H1 (cell line): ENCODE results near the gene RMND1. TPM values are rescaled to one million over a fixed set of nuclear protein-coding genes. Genes with fewer than 3 reads are reported as not detected.

ENCODE experiments used
- CTCF ChIA-PET: fragments of 300-600 bp; sonication (Branson Sonifier 250); formaldehyde crosslinking; loops from one replicate; lab custom pipeline; 2021; ENCODE audit not compliant: partially characterized antibody; lab: Charles Lee
- POLR2A ChIA-PET: fragments of 300-600 bp; sonication (Branson Sonifier 250); formaldehyde crosslinking; loops from one replicate; lab custom pipeline; 2021; ENCODE audit warnings: inconsistent platforms; ENCODE audit not compliant: partially characterized antibody; lab: Charles Lee
- DNase-seq, 2 experiments: peaks; one replicate each; pipeline versions ENCODE4 v3.0.0 to v3.0.0-alpha.2; 2010 to 2022; ENCODE audit warnings: low spot score in 2 of 2, low read depth in 1 of 2, mixed read lengths in 1 of 2
- FAIRE-seq: peaks from 2 replicates; lab custom pipeline; 2011; peaks lifted over from hg19 to GRCh38; lab: Jason Lieb, UNC
- H2AFZ ChIP-seq: 2 replicates; pipeline ENCODE4 v1.8.1; 2012; ENCODE audit warnings: low read length, inconsistent platforms
- H2AK5ac ChIP-seq: 2 replicates; pipeline ENCODE4 v1.6.1; 2013; ENCODE audit warnings: low read depth, low read length
- H2BK120ac ChIP-seq: replicated peaks from 2 replicates; pipeline ENCODE3; 2013; ENCODE audit warnings: low read depth, low read length, inconsistent platforms
- H2BK12ac ChIP-seq: 2 replicates; pipeline ENCODE4 v1.6.1; 2013; ENCODE audit warnings: low read depth, low read length
- H2BK15ac ChIP-seq: 2 replicates; pipeline ENCODE4 v1.6.1; 2013; ENCODE audit warnings: low read length
- H2BK20ac ChIP-seq: 2 replicates; pipeline ENCODE4 v1.6.1; 2013; ENCODE audit warnings: low read length
- H2BK5ac ChIP-seq: 2 replicates; pipeline ENCODE4 v1.6.1; 2013; ENCODE audit warnings: low read depth, low read length
- H3K14ac ChIP-seq: 2 replicates; pipeline ENCODE4 v1.6.1; 2013; ENCODE audit warnings: inconsistent platforms; ENCODE audit not compliant: insufficient read length
- H3K18ac ChIP-seq: 2 replicates; pipeline ENCODE4 v1.6.1; 2013; ENCODE audit warnings: low read length; ENCODE audit errors: extremely low read depth
- H3K23ac ChIP-seq: 2 replicates; pipeline ENCODE4 v1.6.1; 2013; ENCODE audit warnings: inconsistent platforms; ENCODE audit not compliant: insufficient read length
- H3K23me2 ChIP-seq: 2 replicates; pipeline ENCODE4 v1.6.1; 2013; ENCODE audit warnings: low read depth, low read length
- H3K27ac ChIP-seq: 2 replicates; pipeline ENCODE4 v1.6.1; 2011; ENCODE audit warnings: low read depth, low read length, inconsistent platforms
- H3K27me3 ChIP-seq, 4 experiments: replicated peaks in 1 of 4; 1 replicate in 1 of 4; 2 replicates in 3 of 4; pipeline versions ENCODE4 v1.6.1 to v1.8.1; 2011 to 2013; ENCODE audit warnings: low read length in 3 of 4, mild to moderate bottlenecking in 3 of 4, inconsistent platforms in 2 of 4, mixed read lengths in 2 of 4, moderate library complexity in 1 of 4; ENCODE audit not compliant: control insufficient read depth in 3 of 4, insufficient read depth in 3 of 4; ENCODE audit errors: extremely low read depth in 1 of 4
- H3K36me3 ChIP-seq, 4 experiments: 2 replicates each; pipeline versions ENCODE4 v1.6.1 to v1.8.1; 2011 to 2013; ENCODE audit warnings: mild to moderate bottlenecking in 4 of 4, low read length in 3 of 4, moderate library complexity in 2 of 4, control low read depth in 1 of 4, inconsistent platforms in 1 of 4; ENCODE audit not compliant: insufficient read depth in 4 of 4, control insufficient read depth in 2 of 4
- H3K4ac ChIP-seq: replicated peaks from 2 replicates; pipeline ENCODE3; 2013; ENCODE audit warnings: low read length, low read depth, mixed read lengths, inconsistent platforms; ENCODE audit not compliant: insufficient read length
- H3K4me1 ChIP-seq, 4 experiments: replicated peaks in 1 of 4; 1 replicate in 1 of 4; 2 replicates in 3 of 4; pipeline versions ENCODE4 v1.6.1 to v1.8.1; 2011 to 2013; ENCODE audit warnings: low read length in 3 of 4, inconsistent platforms in 2 of 4, mixed read lengths in 1 of 4; ENCODE audit not compliant: insufficient read depth in 4 of 4, control insufficient read depth in 3 of 4
- H3K4me2 ChIP-seq, 2 experiments: 2 replicates each; pipeline versions ENCODE4 v1.6.1 to v1.8.1; 2011 to 2013; ENCODE audit warnings: low read depth in 2 of 2, low read length in 2 of 2, control low read depth in 1 of 2, inconsistent platforms in 1 of 2, mild to moderate bottlenecking in 1 of 2; ENCODE audit not compliant: insufficient read depth in 1 of 2
- H3K4me3 ChIP-seq, 4 experiments: fragments of 200-600, 300-600 bp in 1 of 4; sonication (generic), shearing (Covaris generic), sonication (Bioruptor Twin) in 1 of 4; 2 replicates each; pipeline versions ENCODE4 v1.5.1 to v1.8.1; 2011 to 2016; ENCODE audit warnings: low read length in 4 of 4, low read depth in 3 of 4, control low read depth in 2 of 4, inconsistent platforms in 2 of 4, mild to moderate bottlenecking in 2 of 4, mixed read lengths in 1 of 4, moderate library complexity in 1 of 4; ENCODE audit not compliant: insufficient read depth in 2 of 4; ENCODE audit errors: extremely low read depth in 1 of 4
- H3K56ac ChIP-seq: replicated peaks from 2 replicates; pipeline ENCODE3; 2013; ENCODE audit warnings: low read depth, mild to moderate bottlenecking, mixed read lengths, low read length, inconsistent platforms; ENCODE audit not compliant: insufficient read length
- H3K79me1 ChIP-seq: 2 replicates; pipeline ENCODE4 v1.6.1; 2013; ENCODE audit warnings: low read depth, low read length, control low read depth
- H3K79me2 ChIP-seq, 2 experiments: 2 replicates each; pipeline versions ENCODE4 v1.6.1 to v1.8.1; 2012 to 2013; ENCODE audit warnings: low read length in 2 of 2, mild to moderate bottlenecking in 2 of 2, inconsistent platforms in 1 of 2; ENCODE audit not compliant: insufficient read depth in 2 of 2, control insufficient read depth in 1 of 2
- H3K9ac ChIP-seq, 4 experiments: replicated peaks in 1 of 4; 1 replicate in 1 of 4; 2 replicates in 3 of 4; pipeline versions ENCODE4 v1.6.1 to v1.8.1; 2011 to 2013; ENCODE audit warnings: low read depth in 3 of 4, low read length in 3 of 4, control low read depth in 2 of 4, mild to moderate bottlenecking in 2 of 4, moderate library complexity in 2 of 4, inconsistent platforms in 1 of 4; ENCODE audit errors: extremely low read depth in 1 of 4
- H3K9me3 ChIP-seq, 2 experiments: 2 replicates each; pipeline versions ENCODE4 v1.6.1 to v1.8.1; 2012 to 2013; ENCODE audit warnings: mild to moderate bottlenecking in 2 of 2, moderate library complexity in 2 of 2, control low read depth in 1 of 2, inconsistent platforms in 1 of 2, low read depth in 1 of 2, low read length in 1 of 2, mixed read lengths in 1 of 2; ENCODE audit not compliant: insufficient read depth in 2 of 2
- H4K20me1 ChIP-seq, 2 experiments: replicated peaks in 1 of 2; 2 replicates each; pipeline versions ENCODE3 to v1.8.1; 2011 to 2013; ENCODE audit warnings: inconsistent platforms in 2 of 2, low read length in 2 of 2, mild to moderate bottlenecking in 1 of 2; ENCODE audit not compliant: insufficient read depth in 2 of 2, control insufficient read depth in 1 of 2
- H4K5ac ChIP-seq: 2 replicates; pipeline ENCODE4 v1.6.1; 2013; ENCODE audit warnings: low read length, low read depth, mixed read lengths, inconsistent platforms; ENCODE audit not compliant: insufficient read length
- H4K8ac ChIP-seq: 2 replicates; pipeline ENCODE4 v1.8.0; 2013; ENCODE audit warnings: mild to moderate bottlenecking, moderate library complexity, low read length, inconsistent platforms; ENCODE audit not compliant: insufficient read depth; ENCODE audit errors: extremely low read depth
- H4K91ac ChIP-seq: replicated peaks from 2 replicates; pipeline ENCODE3; 2013; ENCODE audit warnings: low read length, mixed read lengths, inconsistent platforms; ENCODE audit not compliant: insufficient read length
- BCL11A ChIP-seq, 2 experiments: IDR thresholded peaks; one replicate each; pipeline ENCODE4 v1.6.1; 2011; ENCODE audit warnings: low read depth in 2 of 2, low read length in 2 of 2, mild to moderate bottlenecking in 2 of 2
- CHD2 ChIP-seq: IDR thresholded peaks from 2 replicates; pipeline ENCODE4 v1.6.1; 2012; ENCODE audit warnings: low read length, improper control_type of control experiment
- CTBP2 ChIP-seq: IDR thresholded peaks from 2 replicates; pipeline ENCODE4 v1.7.0; 2011; ENCODE audit warnings: borderline replicate concordance, mild to moderate bottlenecking, moderate library complexity, mixed read lengths, low read length; ENCODE audit not compliant: insufficient read depth, insufficient read length
- HDAC2 ChIP-seq, 2 experiments: fragments of 300-600 bp in 1 of 2; sonication (generic) in 1 of 2; IDR thresholded peaks; 2 replicates each; pipeline ENCODE4 v1.6.1; 2011 to 2012; ENCODE audit warnings: low read depth in 2 of 2, low read length in 2 of 2, mild to moderate bottlenecking in 2 of 2, moderate library complexity in 2 of 2, borderline replicate concordance in 1 of 2, inconsistent platforms in 1 of 2
- KDM1A ChIP-seq: fragments of 200-600, 300-600 bp; sonication (generic); IDR thresholded peaks from 2 replicates; pipeline ENCODE4 v1.7.1; 2016; ENCODE audit warnings: mild to moderate bottlenecking, low read length, borderline replicate concordance
- KDM5A ChIP-seq: fragments of 200-600 bp; IDR thresholded peaks from 2 replicates; pipeline ENCODE4 v1.7.1; 2012; ENCODE audit warnings: mild to moderate bottlenecking, low read length, inconsistent platforms, mixed read lengths
- POU5F1 ChIP-seq: IDR thresholded peaks from 2 replicates; pipeline ENCODE4 v1.6.1; 2011; ENCODE audit warnings: low read depth, mild to moderate bottlenecking, low read length, moderate library complexity
- SIRT6 ChIP-seq: IDR thresholded peaks from one replicate; pipeline ENCODE4 v1.7.1; 2012; ENCODE audit warnings: low read length, inconsistent platforms
- TBP ChIP-seq: IDR thresholded peaks from 2 replicates; pipeline ENCODE4 v1.6.1; 2011; ENCODE audit warnings: low read depth, low read length, improper control_type of control experiment
- YY1 ChIP-seq: IDR thresholded peaks from 2 replicates; pipeline ENCODE4 v1.6.1; 2011; ENCODE audit warnings: low read depth, mild to moderate bottlenecking, low read length
- ZNF274 ChIP-seq: IDR thresholded peaks from 2 replicates; pipeline ENCODE4 v1.7.0; 2012; ENCODE audit warnings: low read length, borderline replicate concordance; ENCODE audit errors: extremely low read depth
- WGBS, 2 experiments: shearing (Covaris generic) in 1 of 2; methylation state at CpG; one replicate each; pipeline versions ENCODE4 v1.1.6 to v1.1.7; 2013 to 2015; ENCODE audit warnings: low lambda C conversion rate in 2 of 2, mixed read lengths in 2 of 2, inconsistent platforms in 1 of 2, low coverage in 1 of 2, missing lambda C conversion rate in 1 of 2; ENCODE audit not compliant: insufficient replicate concordance in 2 of 2, insufficient coverage in 1 of 2, insufficient read length in 1 of 2; ENCODE audit errors: extremely low coverage in 1 of 2, missing lambda C conversion rate in 1 of 2; 5-methylcytosine and 5-hydroxymethylcytosine counted together
- polyA plus RNA-seq, 7 experiments: library from polyadenylated mRNA; depleted of rRNA in 3 of 7; stranded (reverse) in 5 of 7; unstranded in 2 of 7; fragments of >200 nt in 5 of 7; fragments of 200-250 nt in 2 of 7; gene quantifications; 1 replicate in 5 of 7; 2 replicates in 1 of 7; 4 replicates in 1 of 7; pipeline versions ENCODE4 v1.2.1 to v1.2.3, GENCODE V29; 2011 to 2013; ENCODE audit warnings: missing spikeins in 2 of 7, mixed read lengths in 2 of 7
- total RNA-seq: library from RNA; stranded (reverse); fragmentation: NEBNext Ultra II Directional; extraction: Animal tissue kit (Norgen Biotek cat#: 25700); gene quantifications from 2 replicates; pipeline ENCODE4 v1.2.1, GENCODE V29; 2021

Gene RMND1
- total and polyA plus RNA-seq, 2 of the 8 experiments (the other 6 are each of a cell fraction or from before 2014, with no cell fraction given), result 7.3 to 21.9 TPM

GRCh38 chr6:151384151-151384550, 67.8 kb downstream of the RMND1 start:
- Histone ChIP-seq H3K79me1 (peaks cover 6% of the 10 kb centered on the region), H3K79me2 (peaks cover 7 to 84% of the 10 kb centered on the region in 2 experiments), H3K4me2 (no peak overlapping the region), H4K5ac (no peak overlapping the region), H3K9ac (no peak overlapping the region), H3K18ac (no peak overlapping the region), H4K91ac (no peak overlapping the region), H4K8ac (no peak overlapping the region), H2AFZ (no peak overlapping the region), H2BK20ac (no peak overlapping the region), H3K23ac (no peak overlapping the region), H2BK5ac (no peak overlapping the region), H2AK5ac (no peak overlapping the region), H2BK120ac (no peak overlapping the region), H3K23me2 (no peaks in the 10 kb centered on the region), H4K20me1 (peaks cover 0 to 2% of the 10 kb centered on the region in 2 experiments), H3K27me3 (no peaks in the 10 kb centered on the region), H3K4ac (no peak overlapping the region), H3K4me3 (no peak overlapping the region), H3K4me1 (peaks cover 0 to 4% (median 1%) of the 10 kb centered on the region in 4 experiments; a peak in 5 of 7 replicates), H2BK15ac (no peak overlapping the region), H3K36me3 (no peaks in the 10 kb centered on the region; a peak in 1 of 8 replicates), H2BK12ac (no peak overlapping the region), H3K27ac (no peak overlapping the region), H3K56ac (no peak overlapping the region), H3K9me3 (no peaks in the 10 kb centered on the region), H3K14ac (no peak overlapping the region)
- CTCF ChIA-PET, result interaction anchor here (0.9 to 1.5 kb wide), 2 partner anchors 11 to 370 kb away, joined by 3 read pairs; no protein-coding TSS in a partner anchor
- DNase-seq (no peak), FAIRE-seq (no peak)
- WGBS, 2 experiments, result 86% methylated on average over 5 of the region's 5 CpGs; no CpG with 5 or more reads in 1 of the 2 experiments
- TF ChIP-seq KDM5A, result no peak
- no peak for TF ChIP-seq HDAC2 (IDR thresholded peaks at IDR 0.05; ENCODE audit: borderline replicate concordance in 1 of 2, low read depth in 2 of 2, low read length in 2 of 2)
- TF ChIP-seq CHD2, result no peak
- no peak for TF ChIP-seq SIRT6
- no peak for TF ChIP-seq YY1
- TF ChIP-seq POU5F1, result no peak
- TF ChIP-seq KDM1A, result no peak
- TF ChIP-seq ZNF274, result no peak
- TF ChIP-seq TBP, result no peak
- TF ChIP-seq CTBP2, result no peak
- TF ChIP-seq BCL11A (IDR thresholded peaks at IDR 0.05; ENCODE audit: low read depth in 2 of 2, low read length in 2 of 2), result no peak
- POLR2A ChIA-PET, result no interaction called here
